HepG2 (cell line): Measurements from ENCODE around the gene HELZ.

Source experiments
- CCAR2 ChIP-seq: fragments of 200-400 bp; formaldehyde crosslinking; optimal IDR thresholded peaks from 2 replicates; pipeline ENCODE3; 2018; ENCODE audit warnings: low read depth, mild to moderate bottlenecking, low read length, moderate library complexity
- NFATC3 ChIP-seq: sonication (generic); formaldehyde crosslinking; IDR thresholded peaks from 2 replicates; pipeline ENCODE4 v1.5.1; 2020; ENCODE audit warnings: mild to moderate bottlenecking, missing genetic modification reagents
- ZNF572 ChIP-seq: sonication (generic); formaldehyde crosslinking; IDR thresholded peaks from 2 replicates; pipeline ENCODE4 v1.5.1; 2020; ENCODE audit warnings: mild to moderate bottlenecking, missing genetic modification reagents
- ZNF7 ChIP-seq: IDR thresholded peaks from 2 replicates; pipeline ENCODE4 v1.6.1; 2016; ENCODE audit warnings: missing biosample characterization, missing genetic modification reagents
- TF ChIP-seq, protein P1 (sequence below): sonication (generic); formaldehyde crosslinking; conservative IDR thresholded peaks from 2 replicates; pipeline ENCODE4 v1.4.0; 2020; ENCODE audit warnings: missing genetic modification reagents
- TF ChIP-seq, protein P2 (sequence below): sonication (generic); formaldehyde crosslinking; IDR thresholded peaks from 2 replicates; pipeline ENCODE4 v1.8.1; 2022; ENCODE audit warnings: low read depth, mild to moderate bottlenecking, missing genetic modification reagents
- TF ChIP-seq, protein P3 (sequence below): IDR thresholded peaks from 2 replicates; pipeline ENCODE4 v1.6.1; 2016; ENCODE audit warnings: mild to moderate bottlenecking
- TF ChIP-seq, protein P4 (sequence below): sonication (generic); formaldehyde crosslinking; IDR thresholded peaks from 2 replicates; pipeline ENCODE4 v1.4.0; 2020; ENCODE audit warnings: missing genetic modification reagents

DNA sequence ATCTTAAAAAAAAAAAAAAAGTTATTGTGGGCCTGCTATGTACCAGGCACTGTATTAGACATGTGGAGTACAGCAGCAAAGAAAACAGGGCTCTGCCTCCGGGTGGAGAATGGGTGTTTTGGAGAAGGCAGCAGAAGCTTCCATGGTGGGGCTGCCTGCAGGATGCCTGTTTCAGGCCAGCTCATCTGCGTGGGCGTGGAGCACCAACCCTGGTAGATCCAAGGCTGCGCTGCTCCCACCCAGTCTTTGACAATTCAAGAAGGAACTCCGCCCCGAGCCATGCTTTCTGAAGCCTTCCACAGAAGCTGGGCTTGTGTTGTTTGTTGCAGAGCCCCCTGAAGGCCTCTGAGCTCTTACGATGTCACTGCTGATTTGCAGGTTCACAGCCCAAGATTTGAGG is 223.8 kb downstream of the HELZ start:
- TF ChIP-seq, protein P1, sequence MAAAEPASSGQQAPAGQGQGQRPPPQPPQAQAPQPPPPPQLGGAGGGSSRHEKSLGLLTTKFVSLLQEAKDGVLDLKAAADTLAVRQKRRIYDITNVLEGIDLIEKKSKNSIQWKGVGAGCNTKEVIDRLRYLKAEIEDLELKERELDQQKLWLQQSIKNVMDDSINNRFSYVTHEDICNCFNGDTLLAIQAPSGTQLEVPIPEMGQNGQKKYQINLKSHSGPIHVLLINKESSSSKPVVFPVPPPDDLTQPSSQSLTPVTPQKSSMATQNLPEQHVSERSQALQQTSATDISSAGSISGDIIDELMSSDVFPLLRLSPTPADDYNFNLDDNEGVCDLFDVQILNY (CRISPR knock-in tag): no peak
- TF ChIP-seq, protein P2, sequence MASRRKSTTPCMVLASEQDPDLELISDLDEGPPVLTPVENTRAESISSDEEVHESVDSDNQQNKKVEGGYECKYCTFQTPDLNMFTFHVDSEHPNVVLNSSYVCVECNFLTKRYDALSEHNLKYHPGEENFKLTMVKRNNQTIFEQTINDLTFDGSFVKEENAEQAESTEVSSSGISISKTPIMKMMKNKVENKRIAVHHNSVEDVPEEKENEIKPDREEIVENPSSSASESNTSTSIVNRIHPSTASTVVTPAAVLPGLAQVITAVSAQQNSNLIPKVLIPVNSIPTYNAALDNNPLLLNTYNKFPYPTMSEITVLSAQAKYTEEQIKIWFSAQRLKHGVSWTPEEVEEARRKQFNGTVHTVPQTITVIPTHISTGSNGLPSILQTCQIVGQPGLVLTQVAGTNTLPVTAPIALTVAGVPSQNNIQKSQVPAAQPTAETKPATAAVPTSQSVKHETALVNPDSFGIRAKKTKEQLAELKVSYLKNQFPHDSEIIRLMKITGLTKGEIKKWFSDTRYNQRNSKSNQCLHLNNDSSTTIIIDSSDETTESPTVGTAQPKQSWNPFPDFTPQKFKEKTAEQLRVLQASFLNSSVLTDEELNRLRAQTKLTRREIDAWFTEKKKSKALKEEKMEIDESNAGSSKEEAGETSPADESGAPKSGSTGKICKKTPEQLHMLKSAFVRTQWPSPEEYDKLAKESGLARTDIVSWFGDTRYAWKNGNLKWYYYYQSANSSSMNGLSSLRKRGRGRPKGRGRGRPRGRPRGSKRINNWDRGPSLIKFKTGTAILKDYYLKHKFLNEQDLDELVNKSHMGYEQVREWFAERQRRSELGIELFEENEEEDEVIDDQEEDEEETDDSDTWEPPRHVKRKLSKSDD (CRISPR knock-in tag): no peak
- TF ChIP-seq, protein P3, sequence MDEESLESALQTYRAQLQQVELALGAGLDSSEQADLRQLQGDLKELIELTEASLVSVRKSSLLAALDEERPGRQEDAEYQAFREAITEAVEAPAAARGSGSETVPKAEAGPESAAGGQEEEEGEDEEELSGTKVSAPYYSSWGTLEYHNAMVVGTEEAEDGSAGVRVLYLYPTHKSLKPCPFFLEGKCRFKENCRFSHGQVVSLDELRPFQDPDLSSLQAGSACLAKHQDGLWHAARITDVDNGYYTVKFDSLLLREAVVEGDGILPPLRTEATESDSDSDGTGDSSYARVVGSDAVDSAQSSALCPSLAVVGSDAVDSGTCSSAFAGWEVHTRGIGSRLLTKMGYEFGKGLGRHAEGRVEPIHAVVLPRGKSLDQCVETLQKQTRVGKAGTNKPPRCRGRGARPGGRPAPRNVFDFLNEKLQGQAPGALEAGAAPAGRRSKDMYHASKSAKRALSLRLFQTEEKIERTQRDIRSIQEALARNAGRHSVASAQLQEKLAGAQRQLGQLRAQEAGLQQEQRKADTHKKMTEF (CRISPR knock-in tag): no peak
- no peak for TF ChIP-seq ZNF572 (CRISPR knock-in tag)
- TF ChIP-seq CCAR2: no peak
- no peak for TF ChIP-seq ZNF7
- no peak for TF ChIP-seq NFATC3 (CRISPR knock-in tag)
- TF ChIP-seq, protein P4, sequence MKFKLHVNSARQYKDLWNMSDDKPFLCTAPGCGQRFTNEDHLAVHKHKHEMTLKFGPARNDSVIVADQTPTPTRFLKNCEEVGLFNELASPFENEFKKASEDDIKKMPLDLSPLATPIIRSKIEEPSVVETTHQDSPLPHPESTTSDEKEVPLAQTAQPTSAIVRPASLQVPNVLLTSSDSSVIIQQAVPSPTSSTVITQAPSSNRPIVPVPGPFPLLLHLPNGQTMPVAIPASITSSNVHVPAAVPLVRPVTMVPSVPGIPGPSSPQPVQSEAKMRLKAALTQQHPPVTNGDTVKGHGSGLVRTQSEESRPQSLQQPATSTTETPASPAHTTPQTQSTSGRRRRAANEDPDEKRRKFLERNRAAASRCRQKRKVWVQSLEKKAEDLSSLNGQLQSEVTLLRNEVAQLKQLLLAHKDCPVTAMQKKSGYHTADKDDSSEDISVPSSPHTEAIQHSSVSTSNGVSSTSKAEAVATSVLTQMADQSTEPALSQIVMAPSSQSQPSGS (CRISPR knock-in tag): no peak
